Neural progenitor cell (in vitro differentiated cells): ENCODE results near the gene STAM2. TPM values are rescaled to one million over a fixed set of nuclear protein-coding genes. Genes with fewer than 3 reads are reported as not detected.
"Not testable (repeated sequence)": the region's sequence is repeated elsewhere in the genome, so short reads cannot be mapped to it uniquely, and the experiment has no call there.

ENCODE experiments used
- DNase-seq: peaks from one replicate; pipeline ENCODE4 v3.0.0-alpha.2; 2016; ENCODE audit warnings: low spot score
- H2AFZ ChIP-seq: fragments of 200-600 bp; sonication (generic); replicated peaks from 2 replicates; pipeline ENCODE4 v1.6.1; 2016; ENCODE audit warnings: antibody characterized with exemption
- H3F3A ChIP-seq: fragments of 200-600 bp; sonication (generic); 2 replicates; pipeline ENCODE4 v1.6.1; 2016; ENCODE audit warnings: antibody characterized with exemption, low read depth
- H3K27ac ChIP-seq: fragments of 200-600 bp; sonication (generic); 2 replicates; pipeline ENCODE4 v1.5.1; 2016; ENCODE audit warnings: mild to moderate bottlenecking
- H3K27me3 ChIP-seq: fragments of 200-600 bp; sonication (generic); 2 replicates; pipeline ENCODE4 v1.6.1; 2016; ENCODE audit warnings: mild to moderate bottlenecking, moderate library complexity
- H3K36me3 ChIP-seq: fragments of 200-600 bp; sonication (generic); 2 replicates; pipeline ENCODE4 v1.5.1; 2016
- H3K4me1 ChIP-seq: fragments of 200-600 bp; sonication (generic); 2 replicates; pipeline ENCODE4 v1.6.1; 2016; ENCODE audit warnings: mixed run types
- H3K4me2 ChIP-seq: fragments of 200-600 bp; sonication (generic); 2 replicates; pipeline ENCODE4 v1.6.1; 2016
- H3K4me3 ChIP-seq: fragments of 200-600 bp; sonication (generic); 2 replicates; pipeline ENCODE4 v1.5.1; 2016
- H3K79me2 ChIP-seq: fragments of 200-600 bp; sonication (generic); 2 replicates; pipeline ENCODE4 v1.6.1; 2016; ENCODE audit warnings: low read depth
- H3K9ac ChIP-seq: fragments of 200-600 bp; sonication (generic); 2 replicates; pipeline ENCODE4 v1.6.1; 2016
- H3K9me3 ChIP-seq: fragments of 200-600 bp; sonication (generic); 2 replicates; pipeline ENCODE4 v1.5.1; 2016; ENCODE audit warnings: low read depth
- H4K20me1 ChIP-seq: fragments of 200-600 bp; sonication (generic); 2 replicates; pipeline ENCODE4 v1.6.1; 2016; ENCODE audit warnings: low read depth
- H3K27ac Mint-ChIP-seq: 3 replicates; pipeline ENCODE4 v1.8.0; 2021; ENCODE audit warnings: mixed read lengths
- H3K27me3 Mint-ChIP-seq: 2 replicates; pipeline ENCODE4 v1.8.0; 2022; ENCODE audit warnings: low read depth, mild to moderate bottlenecking, inconsistent platforms, moderate library complexity, mixed read lengths; ENCODE audit not compliant: insufficient read depth
- H3K36me3 Mint-ChIP-seq: 3 replicates; pipeline ENCODE4 v1.8.0; 2021; ENCODE audit warnings: mixed read lengths
- H3K4me1 Mint-ChIP-seq: 3 replicates; pipeline ENCODE4 v1.8.0; 2021; ENCODE audit warnings: mixed read lengths
- H3K4me3 Mint-ChIP-seq: 3 replicates; pipeline ENCODE4 v1.8.0; 2021; ENCODE audit warnings: mild to moderate bottlenecking, moderate library complexity, mixed read lengths
- H3K9me3 Mint-ChIP-seq: 3 replicates; pipeline ENCODE4 v1.8.0; 2020; ENCODE audit warnings: mixed read lengths
- CTCF ChIP-seq: fragments of 200-600 bp; sonication (generic); IDR thresholded peaks from 2 replicates; pipeline ENCODE4 v1.5.1; 2017; ENCODE audit warnings: antibody characterized with exemption, mild to moderate bottlenecking
- EZH2 ChIP-seq: fragments of 200-600 bp; sonication (generic); IDR thresholded peaks from 2 replicates; pipeline ENCODE4 v1.6.1; 2017; ENCODE audit warnings: antibody characterized with exemption, mild to moderate bottlenecking, moderate library complexity
- EZH2phosphoT487 ChIP-seq: fragments of 200-600 bp; sonication (generic); IDR thresholded peaks from 2 replicates; pipeline ENCODE4 v1.6.1; 2017; ENCODE audit warnings: antibody characterized with exemption
- total RNA-seq: library from RNA; depleted of rRNA; stranded (reverse); fragments of >200 nt; gene quantifications from 2 replicates; pipeline ENCODE4 v1.2.3, GENCODE V29; 2015; ENCODE audit warnings: low replicate concordance

The STAM2 gene
- total RNA-seq, 1 donor from 2014 or later = 16.8 TPM

- Histone ChIP-seq H4K20me1 (no peaks in the 10 kb centered on the region), H3K4me1 (no peaks in the 10 kb centered on the region), H3K9ac (no peak overlapping the region), H3K36me3 (no peaks in the 10 kb centered on the region), H3K79me2 (peaks cover 30% of the 10 kb centered on the region), H3K27ac (no peak overlapping the region), H2AFZ (no peak overlapping the region), H3K4me3 (no peak overlapping the region), H3K27me3 (no peaks in the 10 kb centered on the region), H3K9me3 (no peaks in the 10 kb centered on the region), H3F3A (no peaks in the 10 kb centered on the region), H3K4me2 (no peak overlapping the region)
- Mint-ChIP-seq H3K4me3 (no peak overlapping the region), H3K27me3 (peaks cover 3% of the 10 kb centered on the region), H3K36me3 (peaks cover 8% of the 10 kb centered on the region), H3K9me3 (peaks cover 15% of the 10 kb centered on the region), H3K27ac (no peak overlapping the region), H3K4me1 (no peaks in the 10 kb centered on the region)
- TF ChIP-seq CTCF = no peak
- no peak for TF ChIP-seq EZH2phosphoT487
- no peak for TF ChIP-seq EZH2
- no peak for DNase-seq
These were observed 8.5 kb downstream of the STAM2 start for GRCh38 chr2:152167065-152167464.

- H3K27ac Mint-ChIP-seq = no peak overlapping the region
- H3K4me2 ChIP-seq = no peak overlapping the region
These were observed 8.9 kb downstream of the STAM2 start for GRCh38 chr2:152166633-152167032.

GRCh38 chr2:152165780-152166179 is 9.8 kb downstream of the STAM2 start:
- Histone ChIP-seq H3K4me1 (no peaks in the 10 kb centered on the region), H3F3A (no peaks in the 10 kb centered on the region), H3K79me2 (peaks cover 20% of the 10 kb centered on the region), H3K4me3 (no peak overlapping the region), H4K20me1 (no peaks in the 10 kb centered on the region), H3K27me3 (no peaks in the 10 kb centered on the region), H3K4me2 (no peak overlapping the region), H3K9me3 (no peaks in the 10 kb centered on the region), H2AFZ (no peak overlapping the region), H3K27ac (no peak overlapping the region), H3K9ac (no peak overlapping the region), H3K36me3 (no peaks in the 10 kb centered on the region)
- TF ChIP-seq EZH2phosphoT487 (no peak), EZH2 (no peak), CTCF (no peak)
- H3K36me3 Mint-ChIP-seq = peaks cover 13% of the 10 kb centered on the region
- peaks cover 3% of the 10 kb centered on the region for H3K27me3 Mint-ChIP-seq
- no peak overlapping the region for H3K4me3 Mint-ChIP-seq
- peaks cover 21% of the 10 kb centered on the region for H3K9me3 Mint-ChIP-seq
- no peak for DNase-seq
- no peak overlapping the region for H3K27ac Mint-ChIP-seq
- no peaks in the 10 kb centered on the region for H3K4me1 Mint-ChIP-seq

More at GRCh38 chr2:152166633-152167032, 8.9 kb downstream of the STAM2 start:
- Mint-ChIP-seq H3K27me3 (peaks cover 3% of the 10 kb centered on the region), H3K4me1 (no peaks in the 10 kb centered on the region), H3K36me3 (peaks cover 10% of the 10 kb centered on the region), H3K9me3 (peaks cover 19% of the 10 kb centered on the region), H3K4me3 (no peak overlapping the region)
- Histone ChIP-seq H3K9ac (no peak overlapping the region), H4K20me1 (no peaks in the 10 kb centered on the region), H3K4me1 (no peaks in the 10 kb centered on the region), H3K36me3 (no peaks in the 10 kb centered on the region), H3K9me3 (no peaks in the 10 kb centered on the region), H3K27ac (no peak overlapping the region), H3F3A (no peaks in the 10 kb centered on the region), H3K27me3 (no peaks in the 10 kb centered on the region), H2AFZ (no peak overlapping the region), H3K4me3 (no peak overlapping the region), H3K79me2 (peaks cover 27% of the 10 kb centered on the region)
- TF ChIP-seq EZH2 = no peak
- DNase-seq = no peak

GRCh38 chr2:152165306-152165705 is 10.3 kb downstream of the STAM2 start:
- TF ChIP-seq EZH2 (no peak), CTCF (no peak), EZH2phosphoT487 (no peak)
- no peaks in the 10 kb centered on the region for H3K27me3 ChIP-seq
- H3F3A ChIP-seq = no peaks in the 10 kb centered on the region
- Mint-ChIP-seq H3K36me3 (peaks cover 13% of the 10 kb centered on the region), H3K27ac (no peak overlapping the region), H3K4me3 (no peak overlapping the region), H3K27me3 (peaks cover 3% of the 10 kb centered on the region), H3K9me3 (peaks cover 21% of the 10 kb centered on the region), H3K4me1 (no peaks in the 10 kb centered on the region)
- no peak for DNase-seq
- no peak overlapping the region for H2AFZ ChIP-seq
- H3K4me3 ChIP-seq = no peak overlapping the region
- H3K4me1 ChIP-seq = no peaks in the 10 kb centered on the region
- no peak overlapping the region for H3K4me2 ChIP-seq
- no peaks in the 10 kb centered on the region for H4K20me1 ChIP-seq
- H3K9me3 ChIP-seq = no peaks in the 10 kb centered on the region
- no peak overlapping the region for H3K27ac ChIP-seq
- H3K9ac ChIP-seq = no peak overlapping the region
- no peaks in the 10 kb centered on the region for H3K36me3 ChIP-seq
- peaks cover 16% of the 10 kb centered on the region for H3K79me2 ChIP-seq

- not testable (repeated sequence) for H3K9me3 ChIP-seq, DNase-seq, H3K4me3 ChIP-seq, H2AFZ ChIP-seq, H3K27ac ChIP-seq, H3K27me3 Mint-ChIP-seq, H4K20me1 ChIP-seq, H3K27ac Mint-ChIP-seq, H3K4me2 ChIP-seq, H3K4me1 ChIP-seq, H3K36me3 ChIP-seq, H3K4me1 Mint-ChIP-seq, H3F3A ChIP-seq, H3K4me3 Mint-ChIP-seq, H3K9ac ChIP-seq, H3K27me3 ChIP-seq
- peaks cover 16% of the 10 kb centered on the region for H3K79me2 ChIP-seq
- Mint-ChIP-seq H3K36me3 (peaks cover 16% of the 10 kb centered on the region), H3K9me3 (peaks cover 24% of the 10 kb centered on the region)
These were observed 11.9 kb downstream of the STAM2 start for GRCh38 chr2:152163669-152164068.
